Adrenal gland (tissue), 12 donors: ENCODE measurements around the gene NNAT. TPM values are rescaled to one million over a fixed set of nuclear protein-coding genes. Genes with fewer than 3 reads are reported as not detected.
"Not testable (repeated sequence)": the region's sequence is repeated elsewhere in the genome, so short reads cannot be mapped to it uniquely, and the experiment has no call there.

Source experiments
- DNase-seq, 7 donors: peaks; one replicate each; pipeline ENCODE4 v3.0.0-alpha.2; 2019 to 2020
- H3K27ac ChIP-seq, 5 donors: fragments of 200-600 bp; sonication (generic) in 4 of 5; 1 replicate in 3 of 5; 2 replicates in 2 of 5; pipeline versions ENCODE4 v1.5.1 to v1.8.0; 2016 to 2020; ENCODE audit warnings: mild to moderate bottlenecking in 1 of 5
- H3K27me3 ChIP-seq: fragments of 200-600 bp; 2 replicates; pipeline ENCODE4 v1.8.0; 2021
- H3K36me3 ChIP-seq, 2 donors: fragments of 200-600 bp; replicated peaks in 1 of 2; 1 replicate in 1 of 2; 2 replicates in 1 of 2; pipeline versions ENCODE4 v1.5.1 to v1.8.0; 2018 to 2022
- H3K4me1 ChIP-seq, 2 donors: fragments of 200-600 bp; replicated peaks in 1 of 2; 1 replicate in 1 of 2; 2 replicates in 1 of 2; pipeline versions ENCODE4 v1.5.1 to v1.8.0; 2018 to 2021
- H3K4me3 ChIP-seq, 4 donors: fragments of 200-600 bp; sonication (generic) in 3 of 4; one replicate each; pipeline ENCODE4 v1.5.1; 2016 to 2018
- H3K9me3 ChIP-seq, 3 donors: fragments of 200-600 bp; sonication (generic) in 1 of 3; replicated peaks in 1 of 3; 1 replicate in 2 of 3; 2 replicates in 1 of 3; pipeline versions ENCODE4 v1.5.1 to v1.8.0; 2016 to 2021
- POLR2A ChIP-seq, 2 donors: fragments of 450-650 bp; IDR thresholded peaks; one replicate each; pipeline ENCODE4 v1.6.1; 2017; ENCODE audit warnings: antibody characterized with exemption in 2 of 2, mild to moderate bottlenecking in 2 of 2, moderate library complexity in 1 of 2
- WGBS, 4 donors: extraction: QIAGEN DNeasy Blood & Tissue Kit in 2 of 4; methylation state at CpG; one replicate each; pipeline versions ENCODE4 v1.1.5 to v1.1.7; 2013 to 2017; 5-methylcytosine and 5-hydroxymethylcytosine counted together
- intact Hi-C, 2 donors: fragments of 100-400 bp; cut with DNase I; formaldehyde crosslinking; loops; one replicate each; pipeline versions ENCODE4 v1.14.1 to v1.15.0; 2022 to 2023
- polyA plus RNA-seq, 3 donors: library from polyadenylated mRNA; stranded (reverse); fragments of 200-250 nt in 2 of 3; fragments of 350-450 nt in 1 of 3; fragmentation: Illumina TruSeq in 1 of 3; extraction: RNeasy Lipid Tissue Mini Kit (QIAGEN cat#74804) in 1 of 3; gene quantifications; one replicate each; pipeline ENCODE4 v1.2.3, GENCODE V29; 2013 to 2014
- total RNA-seq, 9 donors: library from RNA; depleted of rRNA in 4 of 9; stranded (reverse); fragments of >200 nt in 4 of 9; fragments of 120-200 nt in 1 of 9; fragmentation: NEBNext Ultra II Directional in 1 of 9; extraction: Animal tissue kit (Norgen Biotek cat#: 25700) in 1 of 9; gene quantifications; one replicate each; pipeline versions ENCODE4 v1.1.0 to v1.2.4, GENCODE V29; 2013 to 2023
- TF ChIP-seq, protein P1 (sequence below), 6 experiments: fragments of 450-650 bp in 4 of 6; fragments of 200-600 bp in 2 of 6; sonication (generic) in 1 of 6; IDR thresholded peaks; 1 replicate in 5 of 6; 2 replicates in 1 of 6; pipeline versions ENCODE4 v1.5.1 to v1.8.0; 2016 to 2021; ENCODE audit warnings: antibody characterized with exemption in 6 of 6, mild to moderate bottlenecking in 2 of 6, moderate library complexity in 1 of 6
- donor health status: healthy with polysubstance abuse.
- donor health status: Bipolar disorder and iron deficiency.
- donor health status: DM: yes; HTN: yes; CAD: no.
- donor health status: DM: no; HTN: no; CAD: no.
- donor health status: DM: no; HTN: no; CAD: no.
- donor health status: DM: yes; HTN: yes; CAD: no.

The NNAT gene
- total and polyA plus RNA-seq, 12 donors: 0.22 to 23.5 (median 6.7) TPM; not detected in 2

DNA sequence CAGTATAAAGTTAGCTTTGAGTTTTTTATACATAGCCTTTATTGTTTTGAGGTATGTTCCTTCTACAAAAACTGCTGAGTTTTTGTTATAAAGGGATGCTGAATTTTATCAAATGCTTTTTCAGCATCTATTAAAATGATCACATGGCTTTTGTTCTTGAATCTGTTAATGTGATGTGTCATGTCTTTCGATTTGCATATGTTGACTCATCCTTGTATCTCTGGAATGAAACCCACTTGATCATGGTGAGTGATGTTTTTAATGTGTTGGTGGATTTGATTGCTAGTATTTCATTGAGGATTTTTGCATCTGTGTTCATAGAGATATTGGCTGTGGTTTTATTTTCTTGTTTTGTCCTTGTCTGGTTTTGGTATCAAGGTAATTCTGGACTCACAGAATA is 31.4 kb downstream of the NNAT start:
- Histone ChIP-seq H3K27ac (no peak overlapping the region), H3K36me3 (no peaks in the 10 kb centered on the region), H3K4me3 (no peak overlapping the region), H3K9me3 (no peaks in the 10 kb centered on the region), H3K4me1 (no peaks in the 10 kb centered on the region), H3K27me3 (no peaks in the 10 kb centered on the region)
- intact Hi-C loops: no loop called here
- no peak for DNase-seq
- 29 to 41% (median 41%) methylated on average over 1 of the region's 1 CpG for WGBS, 4 donors
- TF ChIP-seq POLR2A (IDR thresholded peaks at IDR 0.05): no peak
- TF ChIP-seq, protein P1, sequence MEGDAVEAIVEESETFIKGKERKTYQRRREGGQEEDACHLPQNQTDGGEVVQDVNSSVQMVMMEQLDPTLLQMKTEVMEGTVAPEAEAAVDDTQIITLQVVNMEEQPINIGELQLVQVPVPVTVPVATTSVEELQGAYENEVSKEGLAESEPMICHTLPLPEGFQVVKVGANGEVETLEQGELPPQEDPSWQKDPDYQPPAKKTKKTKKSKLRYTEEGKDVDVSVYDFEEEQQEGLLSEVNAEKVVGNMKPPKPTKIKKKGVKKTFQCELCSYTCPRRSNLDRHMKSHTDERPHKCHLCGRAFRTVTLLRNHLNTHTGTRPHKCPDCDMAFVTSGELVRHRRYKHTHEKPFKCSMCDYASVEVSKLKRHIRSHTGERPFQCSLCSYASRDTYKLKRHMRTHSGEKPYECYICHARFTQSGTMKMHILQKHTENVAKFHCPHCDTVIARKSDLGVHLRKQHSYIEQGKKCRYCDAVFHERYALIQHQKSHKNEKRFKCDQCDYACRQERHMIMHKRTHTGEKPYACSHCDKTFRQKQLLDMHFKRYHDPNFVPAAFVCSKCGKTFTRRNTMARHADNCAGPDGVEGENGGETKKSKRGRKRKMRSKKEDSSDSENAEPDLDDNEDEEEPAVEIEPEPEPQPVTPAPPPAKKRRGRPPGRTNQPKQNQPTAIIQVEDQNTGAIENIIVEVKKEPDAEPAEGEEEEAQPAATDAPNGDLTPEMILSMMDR (IDR thresholded peaks at IDR 0.05): no peak

DNA sequence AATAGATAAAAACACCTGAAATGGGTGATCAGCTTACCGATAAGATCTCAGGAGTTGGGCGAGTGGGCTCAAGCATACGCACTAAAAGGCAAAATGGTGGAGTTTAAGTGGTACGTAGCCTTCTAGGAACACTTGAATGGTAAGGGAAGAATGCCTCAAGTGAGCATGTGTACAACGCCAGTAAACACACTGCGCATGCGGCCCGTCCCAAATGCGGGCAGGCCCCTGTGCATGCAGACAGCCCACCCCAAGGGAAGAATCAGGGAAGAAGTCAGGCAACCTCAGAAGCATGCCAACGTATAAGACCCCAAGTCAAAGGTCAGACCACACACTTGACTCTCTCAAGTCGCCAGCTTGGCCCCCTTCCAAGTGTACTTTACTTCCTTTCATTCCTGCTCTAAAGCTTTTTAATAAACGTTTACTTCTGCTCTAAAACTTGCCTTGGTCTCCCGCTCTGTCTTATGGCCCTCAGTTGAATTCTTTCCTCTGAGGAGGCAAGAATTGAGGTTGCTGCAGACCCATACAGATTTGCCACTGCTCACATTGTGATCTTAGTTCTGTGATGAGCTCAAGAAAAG is 33.8 kb downstream of the NNAT start:
- intact Hi-C loops, H3K4me1 ChIP-seq, H3K9me3 ChIP-seq, H3K36me3 ChIP-seq, H3K4me3 ChIP-seq, H3K27me3 ChIP-seq, H3K27ac ChIP-seq: not testable (repeated sequence)
- peak in 2 of 7 donors; percentile 12 to 31 for DNase-seq
- WGBS, 4 donors: 72 to 78% (median 75%) methylated on average over 13 of the region's 13 CpGs

DNA sequence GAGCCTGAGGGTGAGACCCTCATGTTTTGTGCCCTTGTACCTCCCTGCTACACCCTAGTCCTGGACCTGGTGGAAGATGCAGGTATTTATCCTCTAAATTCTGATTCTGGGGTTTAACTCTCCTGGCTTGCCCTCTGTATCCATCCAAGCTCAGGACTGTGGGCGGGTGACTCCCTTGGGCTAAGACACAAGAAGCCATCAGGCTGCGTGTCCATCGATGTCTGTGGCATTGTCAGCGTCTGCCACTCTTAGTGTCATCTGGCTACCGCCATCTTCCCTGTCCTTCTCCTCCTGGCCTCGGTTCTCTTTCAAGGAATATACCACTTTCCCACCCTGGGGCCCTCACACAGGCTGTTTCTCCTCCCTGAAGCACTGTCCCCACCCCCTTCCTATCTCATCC is 35.5 kb downstream of the NNAT start:
- Histone ChIP-seq H3K36me3 (no peaks in the 10 kb centered on the region), H3K27me3 (no peaks in the 10 kb centered on the region), H3K27ac (no peak overlapping the region), H3K9me3 (no peaks in the 10 kb centered on the region), H3K4me1 (no peaks in the 10 kb centered on the region), H3K4me3 (no peak overlapping the region)
- intact Hi-C loops: no loop called here
- TF ChIP-seq POLR2A (IDR thresholded peaks at IDR 0.05): no peak
- TF ChIP-seq, protein P1 (IDR thresholded peaks at IDR 0.05): no peak
- WGBS, 4 donors: 86 to 88% (median 87%) methylated on average over 6 of the region's 6 CpGs
- peak in 2 of 7 donors; percentile 10 to 31 for DNase-seq

DNA sequence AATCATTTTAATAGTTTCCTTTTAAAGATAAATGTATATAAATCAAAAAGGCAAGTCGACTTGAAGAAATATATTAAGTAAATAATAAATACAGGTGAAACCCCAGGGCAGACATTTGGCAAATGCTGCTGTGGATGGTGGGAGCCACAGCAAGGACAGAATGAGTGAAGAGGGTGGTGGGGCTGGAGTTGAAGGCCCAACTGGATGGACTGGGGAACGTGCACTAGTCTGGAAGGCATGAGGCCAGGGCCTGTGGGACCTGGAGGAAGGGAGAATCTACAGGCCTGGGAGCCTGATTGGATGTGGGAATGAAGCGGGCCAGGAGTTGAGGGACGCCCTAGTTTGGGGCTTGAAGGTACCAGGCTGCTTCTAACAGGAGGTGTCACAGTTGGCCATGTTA is 37.3 kb downstream of the NNAT start:
- 71 to 81% (median 79%) methylated on average over 4 of the region's 4 CpGs for WGBS, 4 donors
- Histone ChIP-seq H3K4me1 (no peaks in the 10 kb centered on the region), H3K27ac (no peak overlapping the region), H3K36me3 (no peaks in the 10 kb centered on the region), H3K27me3 (peaks cover 10% of the 10 kb centered on the region), H3K9me3 (no peaks in the 10 kb centered on the region), H3K4me3 (no peak overlapping the region)
- TF ChIP-seq POLR2A (IDR thresholded peaks at IDR 0.05): no peak
- peak in 1 of 7 donors; percentile 7 for DNase-seq
- intact Hi-C loops: no loop called here

DNA sequence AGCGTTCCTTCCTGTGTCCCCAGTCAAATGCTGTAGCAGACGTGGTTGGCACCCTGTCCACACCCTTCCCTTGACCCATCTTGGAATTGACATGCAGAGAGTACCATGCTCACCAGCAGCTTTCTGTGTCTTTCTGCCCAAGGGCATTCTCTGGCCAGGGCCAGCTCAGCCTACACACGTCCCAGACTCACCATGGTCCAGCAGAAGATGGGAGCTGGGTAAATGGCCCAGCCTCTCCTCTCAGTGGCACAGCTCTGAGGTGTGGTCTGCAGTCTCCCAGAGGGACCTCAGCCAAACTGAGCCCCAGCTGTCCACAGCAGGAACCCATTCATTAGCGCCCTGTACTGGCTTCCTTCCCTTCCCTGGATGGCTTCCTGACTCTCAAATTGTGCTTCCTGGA is 37.7 kb downstream of the NNAT start:
- TF ChIP-seq POLR2A (IDR thresholded peaks at IDR 0.05): no peak
- TF ChIP-seq, protein P1 (IDR thresholded peaks at IDR 0.05): no peak
- Histone ChIP-seq H3K36me3 (no peaks in the 10 kb centered on the region), H3K27me3 (peaks cover 11% of the 10 kb centered on the region), H3K27ac (no peak overlapping the region), H3K4me1 (no peaks in the 10 kb centered on the region), H3K4me3 (no peak overlapping the region), H3K9me3 (no peaks in the 10 kb centered on the region)
- intact Hi-C loops: no loop called here
- DNase-seq: peak in 1 of 7 donors; percentile 30
- WGBS, 4 donors: 64 to 87% (median 79%) methylated on average over 3 to 4 of the region's 4 CpGs
